HG03066 (cell line): ENCODE results near the gene DNAJC3.

Experiments used
- ATAC-seq: cut with Tn5 transposase; IDR thresholded peaks from one replicate; pipeline ENCODE4 v1.9.1; 2021; ENCODE audit warnings: low read depth; ENCODE audit not compliant: unreplicated experiment

Gene DNAJC3

GRCh38 chr13:95833126-95833525, 156.2 kb downstream of the DNAJC3 start:
- no peak for ATAC-seq

GRCh38 chr13:95833719-95834118, 156.8 kb downstream of the DNAJC3 start:
- no peak for ATAC-seq

- peak; percentile 90 for ATAC-seq
Observed at GRCh38 chr13:95834134-95834765, 157.3 kb downstream of the DNAJC3 start.

GRCh38 chr13:95841894-95842293, 165.0 kb downstream of the DNAJC3 start:
- ATAC-seq = no peak

GRCh38 chr13:95842898-95843297, 166.0 kb downstream of the DNAJC3 start:
- no peak for ATAC-seq
